WTC11 (cell line): ENCODE results near the gene SDF2. TPM values are rescaled to one million over a fixed set of nuclear protein-coding genes. Genes with fewer than 3 reads are reported as not detected.

ENCODE experiments used
- CDX4 ChIP-seq: fragments of 250-450 bp; sonication (Bioruptor Pico); IDR thresholded peaks from 2 replicates; pipeline ENCODE4 v1.9.0; 2021; ENCODE audit warnings: moderate library complexity, mild to moderate bottlenecking, inconsistent platforms, borderline replicate concordance
- EMX1 ChIP-seq: fragments of 250-450 bp; sonication (Bioruptor Pico); IDR thresholded peaks from 2 replicates; pipeline ENCODE4 v1.8.0; 2021; ENCODE audit warnings: mild to moderate bottlenecking
- ESRRA ChIP-seq: sonication (generic); formaldehyde crosslinking; IDR thresholded peaks from 2 replicates; pipeline ENCODE4 v1.8.1; 2022; ENCODE audit warnings: mild to moderate bottlenecking, missing genetic modification reagents, borderline replicate concordance
- GRHL2 ChIP-seq: fragments of 250-450 bp; sonication (Bioruptor Pico); IDR thresholded peaks from 2 replicates; pipeline ENCODE4 v1.8.0; 2022; ENCODE audit warnings: mild to moderate bottlenecking, moderate library complexity; ENCODE audit not compliant: insufficient replicate concordance, severe bottlenecking
- GTF2I ChIP-seq: fragments of 250-450 bp; sonication (Bioruptor Pico); conservative IDR thresholded peaks from 2 replicates; pipeline ENCODE4 v1.4.0; 2021; ENCODE audit warnings: mild to moderate bottlenecking
- HMGXB4 ChIP-seq: sonication (generic); formaldehyde crosslinking; IDR thresholded peaks from 2 replicates; pipeline ENCODE4 v1.8.1; 2023; ENCODE audit warnings: mild to moderate bottlenecking, moderate library complexity, missing genetic modification reagents
- MXD4 ChIP-seq: fragments of 250-450 bp; sonication (Bioruptor Pico); IDR thresholded peaks from 2 replicates; pipeline ENCODE4 v1.8.0; 2021; ENCODE audit warnings: mild to moderate bottlenecking, moderate library complexity, borderline replicate concordance
- OVOL2 ChIP-seq: fragments of 250-450 bp; sonication (Bioruptor Pico); IDR thresholded peaks from 2 replicates; pipeline ENCODE4 v1.9.0; 2021; ENCODE audit warnings: mild to moderate bottlenecking, borderline replicate concordance
- SMAD3 ChIP-seq: sonication (generic); formaldehyde crosslinking; IDR thresholded peaks from 2 replicates; pipeline ENCODE4 v1.8.0; 2022; ENCODE audit warnings: missing genetic modification reagents, mild to moderate bottlenecking, borderline replicate concordance
- TCF7 ChIP-seq: sonication (generic); formaldehyde crosslinking; IDR thresholded peaks from 2 replicates; pipeline ENCODE4 v1.8.0; 2022; ENCODE audit warnings: mild to moderate bottlenecking, low read depth, missing genetic modification reagents, moderate library complexity
- USF1 ChIP-seq: sonication (generic); formaldehyde crosslinking; IDR thresholded peaks from 2 replicates; pipeline ENCODE4 v1.8.0; 2022; ENCODE audit warnings: mild to moderate bottlenecking, missing genetic modification reagents
- ZNF138 ChIP-seq: sonication (generic); formaldehyde crosslinking; conservative IDR thresholded peaks from 2 replicates; pipeline ENCODE4 v1.8.1; 2022; ENCODE audit warnings: mild to moderate bottlenecking, moderate library complexity, missing genetic modification reagents
- ZNF263 ChIP-seq: sonication (generic); formaldehyde crosslinking; IDR thresholded peaks from 2 replicates; pipeline ENCODE4 v1.8.1; 2022; ENCODE audit warnings: low read depth, mild to moderate bottlenecking, moderate library complexity, missing genetic modification reagents
- ZNF281 ChIP-seq: sonication (generic); formaldehyde crosslinking; IDR thresholded peaks from 2 replicates; pipeline ENCODE4 v1.8.0; 2023; ENCODE audit warnings: mild to moderate bottlenecking, missing genetic modification reagents
- ZNF317 ChIP-seq: sonication (generic); formaldehyde crosslinking; IDR thresholded peaks from 2 replicates; pipeline ENCODE4 v1.8.1; 2023; ENCODE audit warnings: low read depth, mild to moderate bottlenecking, moderate library complexity, missing genetic modification reagents, borderline replicate concordance
- ZNF416 ChIP-seq: fragments of 250-450 bp; sonication (Bioruptor Pico); IDR thresholded peaks from 2 replicates; pipeline ENCODE4 v1.9.0; 2021; ENCODE audit warnings: mild to moderate bottlenecking, inconsistent platforms
- ZNF671 ChIP-seq: fragments of 250-450 bp; sonication (Bioruptor Pico); IDR thresholded peaks from 2 replicates; pipeline ENCODE4 v1.8.0; 2021; ENCODE audit warnings: mild to moderate bottlenecking
- ZSCAN18 ChIP-seq: fragments of 250-450 bp; sonication (Bioruptor Pico); IDR thresholded peaks from 2 replicates; pipeline ENCODE4 v2.1.2; 2022; ENCODE audit warnings: mild to moderate bottlenecking, moderate library complexity
- total RNA-seq: library from RNA; stranded (reverse); gene quantifications from 3 replicates; pipeline ENCODE4 v1.2.3, GENCODE V29; 2021
- TF ChIP-seq, protein P1 (sequence below): fragments of 200-600 bp; IDR thresholded peaks from 2 replicates; pipeline ENCODE4 v1.8.0; 2022; ENCODE audit warnings: antibody characterized with exemption
- TF ChIP-seq, protein P2 (sequence below): sonication (generic); formaldehyde crosslinking; IDR thresholded peaks from 2 replicates; pipeline ENCODE4 v1.8.1; 2022; ENCODE audit warnings: missing genetic modification reagents, borderline replicate concordance

Gene SDF2
- total RNA-seq, 1 experiment from 2014 or later = 49.4 TPM

GRCh38 chr17:28598799-28599310 lies 62.9 kb downstream of the SDF2 start, which contains the start of gene SPAG5 (continued):
- TF ChIP-seq USF1 (CRISPR knock-in tag) (0 out of 2 replicates have a peak, but pooled peaks have one; percentile 15), GRHL2 (CRISPR knock-in tag) (no peak), HMGXB4 (CRISPR knock-in tag) (peak; percentile 83; the same call in 1 of the 2 replicates), OVOL2 (no peak), ZNF671 (CRISPR knock-in tag) (no peak), TCF7 (CRISPR knock-in tag) (no peak), GTF2I (CRISPR knock-in tag) (no peak), EMX1 (no peak), SMAD3 (CRISPR knock-in tag) (no peak), ZNF416 (CRISPR knock-in tag) (no peak), ZSCAN18 (CRISPR knock-in tag) (no peak), CDX4 (CRISPR knock-in tag) (no peak), ZNF281 (CRISPR knock-in tag) (no peak), ZNF138 (CRISPR knock-in tag) (no peak), ZNF263 (CRISPR knock-in tag) (no peak), ZNF317 (CRISPR knock-in tag) (no peak), ESRRA (CRISPR knock-in tag) (no peak), MXD4 (CRISPR knock-in tag) (no peak)
- TF ChIP-seq, protein P1, sequence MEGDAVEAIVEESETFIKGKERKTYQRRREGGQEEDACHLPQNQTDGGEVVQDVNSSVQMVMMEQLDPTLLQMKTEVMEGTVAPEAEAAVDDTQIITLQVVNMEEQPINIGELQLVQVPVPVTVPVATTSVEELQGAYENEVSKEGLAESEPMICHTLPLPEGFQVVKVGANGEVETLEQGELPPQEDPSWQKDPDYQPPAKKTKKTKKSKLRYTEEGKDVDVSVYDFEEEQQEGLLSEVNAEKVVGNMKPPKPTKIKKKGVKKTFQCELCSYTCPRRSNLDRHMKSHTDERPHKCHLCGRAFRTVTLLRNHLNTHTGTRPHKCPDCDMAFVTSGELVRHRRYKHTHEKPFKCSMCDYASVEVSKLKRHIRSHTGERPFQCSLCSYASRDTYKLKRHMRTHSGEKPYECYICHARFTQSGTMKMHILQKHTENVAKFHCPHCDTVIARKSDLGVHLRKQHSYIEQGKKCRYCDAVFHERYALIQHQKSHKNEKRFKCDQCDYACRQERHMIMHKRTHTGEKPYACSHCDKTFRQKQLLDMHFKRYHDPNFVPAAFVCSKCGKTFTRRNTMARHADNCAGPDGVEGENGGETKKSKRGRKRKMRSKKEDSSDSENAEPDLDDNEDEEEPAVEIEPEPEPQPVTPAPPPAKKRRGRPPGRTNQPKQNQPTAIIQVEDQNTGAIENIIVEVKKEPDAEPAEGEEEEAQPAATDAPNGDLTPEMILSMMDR = no peak
- TF ChIP-seq, protein P2, sequence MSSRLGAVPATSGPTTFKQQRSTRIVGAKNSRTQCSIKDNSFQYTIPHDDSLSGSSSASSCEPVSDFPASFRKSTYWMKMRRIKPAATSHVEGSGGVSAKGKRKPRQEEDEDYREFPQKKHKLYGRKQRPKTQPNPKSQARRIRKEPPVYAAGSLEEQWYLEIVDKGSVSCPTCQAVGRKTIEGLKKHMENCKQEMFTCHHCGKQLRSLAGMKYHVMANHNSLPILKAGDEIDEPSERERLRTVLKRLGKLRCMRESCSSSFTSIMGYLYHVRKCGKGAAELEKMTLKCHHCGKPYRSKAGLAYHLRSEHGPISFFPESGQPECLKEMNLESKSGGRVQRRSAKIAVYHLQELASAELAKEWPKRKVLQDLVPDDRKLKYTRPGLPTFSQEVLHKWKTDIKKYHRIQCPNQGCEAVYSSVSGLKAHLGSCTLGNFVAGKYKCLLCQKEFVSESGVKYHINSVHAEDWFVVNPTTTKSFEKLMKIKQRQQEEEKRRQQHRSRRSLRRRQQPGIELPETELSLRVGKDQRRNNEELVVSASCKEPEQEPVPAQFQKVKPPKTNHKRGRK (CRISPR knock-in tag) = no peak
